ENCODE data around the gene CACNA1D. TPM values are rescaled to one million over a fixed set of nuclear protein-coding genes. Genes with fewer than 3 reads are reported as not detected.

CACNA1D gene
- polyA plus RNA-seq, 10 donors, result 1.3 to 3.1 (median 1.7) TPM

GRCh38 chr3:53805463-53806159 lies 311.2 kb downstream of the CACNA1D start:
- no peak for DNase-seq

- peak in 1 of 3 donors; percentile 69 for DNase-seq
Observed at GRCh38 chr3:53806182-53807116, 312.0 kb downstream of the CACNA1D start.

GRCh38 chr3:53807117-53807810 lies 312.9 kb downstream of the CACNA1D start:
- no peak for DNase-seq

GRCh38 chr3:53808496-53808895 lies 314.1 kb downstream of the CACNA1D start:
- no peak for DNase-seq

- no peak for DNase-seq
Observed at GRCh38 chr3:53809267-53809666, 314.9 kb downstream of the CACNA1D start.

- no peak for DNase-seq
Observed at GRCh38 chr3:53809764-53810400, 315.5 kb downstream of the CACNA1D start.

GRCh38 chr3:53811143-53811927 lies 316.9 kb downstream of the CACNA1D start:
- DNase-seq, result no peak

- no peak for DNase-seq
Observed at GRCh38 chr3:53812434-53812833, 318.0 kb downstream of the CACNA1D start.

- DNase-seq, result no peak
Observed at GRCh38 chr3:53813229-53813628, 318.8 kb downstream of the CACNA1D start.

- no peak for DNase-seq
Observed at GRCh38 chr3:53813876-53814275, 319.5 kb downstream of the CACNA1D start.

GRCh38 chr3:53815067-53815466 lies 320.7 kb downstream of the CACNA1D start:
- no peak for DNase-seq

- DNase-seq, result no peak
Observed at GRCh38 chr3:53815651-53816050, 321.2 kb downstream of the CACNA1D start.

- DNase-seq, result no peak
Observed at GRCh38 chr3:53816425-53816824, 322.0 kb downstream of the CACNA1D start.

GRCh38 chr3:53817211-53817610 lies 322.8 kb downstream of the CACNA1D start:
- DNase-seq, result no peak

GRCh38 chr3:53817809-53818208 lies 323.4 kb downstream of the CACNA1D start:
- DNase-seq, result no peak

GRCh38 chr3:53818221-53819162 lies 324.1 kb downstream of the CACNA1D start:
- DNase-seq, result no peak

GRCh38 chr3:53819163-53819868 lies 324.9 kb downstream of the CACNA1D start:
- DNase-seq, result no peak

- DNase-seq, result no peak
Observed at GRCh38 chr3:53820084-53820483, 325.7 kb downstream of the CACNA1D start.

All from muscle of back (tissue), 11 donors.